GM20431 (cell line): ENCODE results near the gene CUX1.
"Not testable (repeated sequence)": the region's sequence is repeated elsewhere in the genome, so short reads cannot be mapped to it uniquely, and the experiment has no call there.

Source experiments
- in situ Hi-C: fragments of 300-500 bp; cut with MseI, MboI; formaldehyde crosslinking; loops from one replicate; pipeline ENCODE4 v1.15.0; 2020; ENCODE audit warnings: low sequenced_read_pairs; ENCODE audit not compliant: unreplicated experiment

CUX1 gene

GRCh38 chr7:101926265-101926664, 108.8 kb downstream of the CUX1 start:
- in situ Hi-C loops: no loop called here

- in situ Hi-C loops: no loop called here
Observed at GRCh38 chr7:101927389-101927788, 110.0 kb downstream of the CUX1 start.

GRCh38 chr7:101927802-101928201, 110.4 kb downstream of the CUX1 start:
- in situ Hi-C loops: no loop called here

DNA sequence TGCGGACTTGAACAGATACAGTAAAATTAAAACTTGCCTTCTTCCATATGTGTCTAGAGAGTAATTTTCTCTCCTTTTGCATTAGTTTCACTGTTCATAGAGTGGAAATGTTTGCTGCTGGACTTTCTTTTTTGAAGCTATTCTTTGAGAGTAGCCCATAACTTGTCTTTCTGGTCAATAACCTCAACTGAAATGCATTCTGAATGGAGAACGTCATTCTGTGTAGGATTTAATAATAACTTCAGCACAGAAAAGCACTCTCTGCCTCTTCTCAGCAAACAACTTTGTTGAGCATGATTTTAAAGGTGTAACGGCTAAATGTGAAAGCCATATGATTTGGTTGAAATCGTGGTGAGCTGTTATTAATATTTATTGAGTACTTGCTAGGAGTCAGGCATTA, 111.8 kb downstream of the CUX1 start:
- in situ Hi-C loops: no loop called here

DNA sequence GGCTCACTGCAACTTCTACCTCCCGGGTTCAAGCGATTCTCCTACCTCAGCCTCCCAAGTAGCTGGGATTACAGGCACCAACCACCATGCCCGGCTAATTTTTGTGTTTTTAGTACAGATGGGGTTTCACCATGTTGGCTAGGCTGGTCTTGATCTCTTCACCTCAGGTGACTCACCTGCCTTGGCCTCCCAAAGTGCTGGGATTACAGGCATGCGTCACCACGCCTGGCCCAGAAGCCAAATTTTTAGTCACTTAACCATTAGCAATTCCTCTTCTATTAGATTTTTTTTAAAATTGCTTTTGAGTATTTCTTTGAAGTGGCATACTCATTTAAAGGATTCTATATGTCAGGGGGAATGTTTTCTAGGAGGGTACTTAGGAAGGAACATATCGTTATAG, 112.5 kb downstream of the CUX1 start:
- in situ Hi-C loops: not testable (repeated sequence)

- in situ Hi-C loops: no loop called here
Observed at GRCh38 chr7:101932083-101932482, 114.7 kb downstream of the CUX1 start.

DNA sequence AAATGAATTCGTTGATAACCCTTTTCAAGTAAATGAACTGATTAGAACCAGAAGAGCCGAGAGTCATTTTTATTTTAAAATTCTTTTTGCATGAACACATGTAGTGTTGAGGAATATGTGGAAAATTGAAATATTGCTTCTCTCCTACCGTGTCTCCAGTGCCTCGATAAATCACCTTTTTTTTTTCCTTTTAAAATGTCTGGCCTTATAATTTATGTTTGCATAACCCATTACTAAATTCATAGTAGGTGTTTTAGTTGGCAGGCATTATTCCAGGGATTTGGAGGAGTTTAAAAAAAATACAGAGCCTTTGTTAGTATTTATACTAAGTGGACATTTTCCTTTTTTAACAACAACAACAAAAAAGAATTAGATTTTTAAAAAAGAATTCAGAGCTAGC, 115.6 kb downstream of the CUX1 start:
- in situ Hi-C loops: no loop called here

DNA sequence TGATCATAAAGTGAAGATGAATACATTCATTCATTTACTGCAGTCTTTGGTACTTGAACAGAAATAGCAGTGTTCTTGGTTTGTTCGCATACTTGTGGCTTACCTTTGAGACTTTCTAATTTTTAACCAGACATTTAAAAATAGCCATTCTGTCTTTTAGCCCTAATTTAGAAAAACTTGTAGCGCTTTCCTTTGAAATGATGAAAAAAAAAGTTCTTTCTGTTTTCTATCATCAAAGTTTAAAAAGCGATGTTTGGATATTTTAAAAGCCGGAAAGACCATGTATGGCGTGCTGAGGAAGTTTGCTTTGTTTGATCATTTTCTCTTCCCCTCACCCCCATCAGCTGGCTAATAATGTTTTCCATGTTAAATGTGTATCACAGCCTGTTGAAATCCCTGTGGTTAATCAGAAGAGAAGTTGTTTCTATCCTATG, 116.3 kb downstream of the CUX1 start:
- in situ Hi-C loops: no loop called here

DNA sequence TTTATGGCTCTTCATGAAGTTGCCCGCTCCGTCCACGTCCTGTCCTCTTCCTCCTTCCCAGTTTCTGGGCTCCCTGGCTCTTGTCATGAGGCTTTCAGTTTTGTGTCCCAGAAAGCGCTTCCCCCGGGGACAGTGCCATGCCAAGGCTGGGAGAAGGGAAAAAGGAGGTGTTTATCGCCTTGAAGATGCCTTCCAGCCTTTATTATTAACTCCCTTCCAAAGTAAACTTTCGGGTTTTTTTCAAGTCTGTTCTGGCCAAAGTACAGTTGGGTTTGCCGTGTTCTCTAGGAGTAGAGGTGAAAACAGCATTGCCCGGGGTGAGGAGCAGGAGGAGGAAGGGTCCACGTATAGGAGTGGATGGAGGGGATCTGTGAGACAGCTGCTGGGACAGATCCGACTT, 117.2 kb downstream of the CUX1 start:
- in situ Hi-C loops: no loop called here

- in situ Hi-C loops: no loop called here
Observed at GRCh38 chr7:101935521-101936141, 118.2 kb downstream of the CUX1 start.

GRCh38 chr7:101936223-101936610, 118.8 kb downstream of the CUX1 start:
- in situ Hi-C loops: no loop called here

DNA sequence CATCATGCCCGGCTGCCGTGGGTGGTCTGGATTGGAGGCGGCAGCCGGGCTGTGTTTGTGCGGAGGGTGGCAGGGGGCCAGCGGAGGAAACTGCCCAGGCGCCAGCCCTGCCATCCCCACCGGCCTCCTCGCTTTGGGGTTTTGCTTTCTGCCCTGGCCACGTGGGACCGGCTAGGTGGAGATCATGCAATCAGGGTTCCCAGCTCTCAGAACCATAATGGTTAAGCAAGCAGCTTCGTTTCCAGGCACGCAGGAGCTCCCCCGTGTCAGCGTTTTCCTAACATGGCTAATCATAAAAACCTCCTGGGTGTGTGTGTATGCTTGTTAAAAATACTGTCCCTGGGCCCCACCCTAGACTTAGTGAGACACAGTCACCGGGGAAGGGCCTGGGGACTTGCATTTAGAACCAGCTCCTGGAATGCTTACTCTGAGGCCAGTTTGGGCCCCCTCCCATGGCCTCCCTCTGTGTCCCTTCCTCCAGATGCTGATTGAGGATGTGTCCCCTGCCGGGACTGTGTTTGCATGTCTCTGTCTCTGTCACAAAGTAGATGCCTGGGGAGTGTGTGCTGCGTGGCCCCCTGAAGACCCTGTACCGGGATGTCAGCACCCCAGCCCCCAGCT, 119.3 kb downstream of the CUX1 start:
- in situ Hi-C loops: no loop called here

DNA sequence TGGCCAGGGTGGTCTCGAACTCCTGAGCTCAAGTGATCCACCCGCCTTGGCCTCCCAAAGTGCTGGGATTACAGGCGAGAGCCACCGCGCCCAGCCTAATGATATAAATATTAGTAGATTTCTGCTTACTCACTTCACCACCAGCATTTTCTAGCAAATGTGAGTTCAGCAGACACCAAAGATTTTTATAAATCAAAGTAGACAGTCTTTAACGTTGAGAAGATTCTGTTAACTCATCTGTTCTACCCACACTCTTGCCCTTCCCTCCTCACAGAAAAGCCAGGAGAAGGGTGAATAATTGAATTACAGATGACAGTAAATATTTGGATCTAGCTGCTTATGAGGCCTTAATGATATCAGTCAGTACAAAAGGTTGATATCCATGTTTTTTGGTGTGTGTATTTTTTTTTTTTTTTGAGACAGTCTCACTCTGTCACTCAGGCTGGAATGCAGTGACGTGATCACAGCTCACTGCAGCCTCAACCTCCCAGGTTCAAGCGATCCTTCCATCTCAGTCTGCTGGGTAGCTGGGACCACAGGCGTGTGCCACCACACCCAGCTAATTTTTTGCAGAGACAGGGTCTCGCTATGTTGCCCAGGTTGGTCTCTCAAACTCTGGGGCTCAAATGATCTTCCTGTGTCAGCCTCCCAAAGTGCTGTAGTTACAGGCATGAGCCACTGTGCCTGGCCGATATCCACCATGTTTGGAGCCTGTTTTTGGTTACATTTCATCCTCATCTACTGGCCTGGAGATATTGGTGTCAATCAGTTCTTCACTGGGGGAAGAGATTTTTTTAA, 120.5 kb downstream of the CUX1 start:
- in situ Hi-C loops: no loop called here

- in situ Hi-C loops: no loop called here
Observed at GRCh38 chr7:101939136-101939695, 121.8 kb downstream of the CUX1 start.

DNA sequence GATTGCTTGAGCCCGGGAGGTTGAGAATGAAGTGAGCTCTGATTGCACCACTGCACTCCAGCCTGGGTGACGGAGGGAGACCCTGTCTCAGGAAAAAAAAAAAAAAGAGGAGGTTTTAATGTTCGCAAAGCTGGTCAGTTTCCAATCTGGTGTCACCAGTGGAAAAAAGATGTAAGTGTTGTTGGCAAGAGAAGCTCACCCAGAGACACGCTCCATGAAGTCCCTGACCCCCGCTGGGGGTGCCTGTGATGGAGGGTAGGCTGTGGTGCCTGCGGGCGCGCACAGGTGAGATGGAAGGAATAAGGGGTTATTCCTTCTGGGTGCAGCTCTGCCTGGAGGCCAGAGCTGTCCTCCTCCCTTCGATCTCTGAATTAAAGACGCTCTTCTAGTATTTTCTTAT, 122.7 kb downstream of the CUX1 start:
- in situ Hi-C loops: no loop called here

GRCh38 chr7:101940830-101941229, 123.4 kb downstream of the CUX1 start:
- in situ Hi-C loops: no loop called here

DNA sequence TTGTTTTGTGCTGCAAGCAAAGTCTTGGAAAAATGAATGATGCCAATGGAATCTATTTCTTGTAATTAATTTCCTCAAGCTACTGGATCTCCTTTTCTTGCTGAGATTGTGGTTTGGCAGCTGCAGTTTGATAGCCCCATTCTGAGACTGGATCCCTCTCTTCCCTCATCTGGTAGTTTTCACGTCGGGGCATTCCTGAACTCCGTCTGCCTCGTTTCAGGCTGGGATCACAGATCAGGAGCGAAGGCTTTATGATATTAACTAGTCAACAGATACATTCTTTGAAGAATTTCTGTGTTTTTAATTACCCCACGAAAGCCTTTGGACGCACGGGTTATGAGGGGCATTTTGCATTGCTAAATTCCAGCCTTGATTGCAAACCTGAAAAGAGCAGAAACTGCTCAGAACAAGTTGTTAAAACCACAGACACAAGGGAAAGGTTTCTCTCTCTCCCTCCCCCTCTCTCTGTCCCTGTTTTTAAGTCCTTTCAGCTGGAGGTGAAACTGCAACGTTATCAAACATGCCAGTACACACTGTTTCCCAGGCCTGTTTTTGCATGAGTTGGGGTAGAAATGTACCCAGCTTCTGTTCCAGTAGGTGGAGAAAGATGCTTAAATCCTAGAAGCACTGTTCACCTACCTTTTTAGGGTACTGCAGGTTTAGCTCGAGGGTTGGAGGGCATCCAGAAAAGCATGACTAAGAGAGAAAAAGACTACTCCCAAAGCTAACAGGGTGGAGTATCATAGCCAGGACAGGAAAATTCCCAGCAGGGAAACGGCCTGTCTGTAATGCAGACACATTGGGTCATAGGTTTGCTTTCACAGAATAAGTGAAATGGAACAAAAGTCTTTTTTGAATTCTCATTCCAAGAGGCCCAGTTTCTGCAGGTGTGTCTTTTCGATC, 124.3 kb downstream of the CUX1 start:
- in situ Hi-C loops: no loop called here

GRCh38 chr7:101942603-101943210, 125.3 kb downstream of the CUX1 start:
- in situ Hi-C loops: no loop called here

DNA sequence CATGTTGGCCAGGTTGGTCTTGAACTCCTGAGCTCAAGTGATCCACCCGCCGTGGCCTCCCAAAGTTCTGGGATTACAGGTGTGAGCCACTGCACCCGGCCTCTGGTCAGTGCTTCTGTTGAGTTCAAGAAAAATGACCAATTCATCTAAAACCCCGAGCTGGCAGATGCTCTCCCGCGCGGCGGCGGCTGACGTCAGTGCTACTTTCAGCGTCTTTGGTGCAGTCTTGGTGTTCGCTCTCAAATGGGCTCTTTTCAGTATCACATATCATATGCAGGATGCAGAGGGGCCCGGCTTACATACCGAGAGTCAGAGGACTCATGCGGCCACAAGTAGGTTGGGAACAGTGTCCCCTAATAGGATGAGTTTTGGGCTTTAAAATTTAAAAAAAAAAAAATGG, 125.9 kb downstream of the CUX1 start:
- in situ Hi-C loops: no loop called here
